ENCODE data around the gene VPS9D1.

VPS9D1 gene

DNA sequence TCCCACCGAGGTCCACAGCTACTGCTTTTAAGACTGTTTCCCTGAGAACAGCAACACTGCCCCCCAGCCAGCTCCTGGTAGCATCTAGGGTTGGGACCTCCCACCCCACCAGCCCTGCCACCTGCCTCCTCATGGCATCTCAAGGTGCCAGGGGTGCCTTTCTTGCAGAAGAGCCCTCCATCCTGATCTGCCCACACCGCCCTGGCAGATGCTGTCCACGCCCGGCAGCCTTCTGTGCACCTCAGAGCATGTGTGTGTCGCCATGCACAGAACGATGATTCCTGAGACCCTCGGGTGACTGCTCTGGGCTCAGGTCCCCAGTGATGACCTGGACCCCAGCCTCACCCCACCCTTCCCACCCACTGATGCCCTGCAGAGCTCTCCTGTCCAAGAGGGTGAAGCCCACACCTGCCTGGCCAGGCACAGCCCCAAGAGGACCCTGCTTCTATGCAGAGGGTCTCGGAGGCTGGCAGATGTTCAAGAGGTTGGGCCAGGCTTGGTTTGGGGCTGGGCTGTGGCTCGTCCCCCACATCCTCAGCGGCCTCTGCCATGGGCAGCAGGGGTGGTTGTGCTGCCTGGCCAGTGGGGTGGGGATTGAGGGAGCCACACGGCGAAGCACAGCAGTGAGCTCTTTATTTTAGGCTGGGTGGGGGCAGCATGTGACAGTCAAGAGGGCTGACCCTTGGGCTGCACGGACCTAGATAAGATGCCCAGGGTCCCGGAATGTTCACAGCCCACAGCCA, 14.0 kb downstream of the VPS9D1 start:
- H3K27ac ChIP-seq, result peak overlapping the region; percentile 42
- ChIA-PET POLR2A (ENCODE audit: low non-redundant PET) (interaction anchor here (0.6 kb wide), 1 partner anchor 904 kb away, joined by 5 read pairs; no protein-coding TSS in a partner anchor), CTCF (interaction anchor here (0.6 to 1.2 kb wide), 9 partner anchors 12 to 371 kb away, joined by 3 to 7 read pairs (median 5); partner anchors contain the start of genes PRDM7 and VPS9D1)
- no peak for TF ChIP-seq CTCF (conservative IDR thresholded peaks at IDR 0.05; ENCODE audit: low read depth)
- no peak for DNase-seq (ENCODE audit: low spot score)

DNA sequence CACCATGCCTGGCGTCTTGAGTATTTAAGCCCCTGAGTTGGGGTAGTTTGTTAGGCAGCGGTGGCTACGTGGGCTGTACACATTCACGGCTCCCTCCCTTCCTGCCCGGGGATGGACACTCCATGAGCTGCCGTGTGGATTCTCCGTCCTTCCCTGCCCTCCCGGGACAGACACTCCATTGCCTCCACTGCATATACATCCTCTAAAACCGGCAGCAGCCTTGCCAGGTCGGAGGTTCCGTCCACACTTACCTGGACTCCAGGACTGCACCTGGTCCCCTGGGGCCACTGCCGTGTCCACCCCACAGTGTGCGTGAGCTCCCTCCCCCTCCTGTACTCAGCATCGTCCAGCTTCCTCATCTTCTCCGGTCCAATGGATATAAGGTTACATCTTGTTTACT, 15.7 kb downstream of the VPS9D1 start:
- TF ChIP-seq CTCF (conservative IDR thresholded peaks at IDR 0.05; ENCODE audit: low read depth), result no peak
- no peak for DNase-seq (ENCODE audit: low spot score)
- POLR2A ChIA-PET (ENCODE audit: low non-redundant PET), result no interaction called here
- CTCF ChIA-PET, result interaction anchor here (0.6 kb wide), 1 partner anchor 53 kb away, joined by 3 read pairs; no protein-coding TSS in a partner anchor
- no peak overlapping the region for H3K27ac ChIP-seq

- no peak overlapping the region for H3K27ac ChIP-seq
- no peak for DNase-seq (ENCODE audit: low spot score)
- ChIA-PET POLR2A (ENCODE audit: low non-redundant PET) (no interaction called here), CTCF (interaction anchor here (0.7 kb wide), 1 partner anchor 54 kb away, joined by 6 read pairs; no protein-coding TSS in a partner anchor)
- TF ChIP-seq CTCF (conservative IDR thresholded peaks at IDR 0.05; ENCODE audit: low read depth), result no peak
These were observed 16.4 kb downstream of the VPS9D1 start for GRCh38 chr16:89704281-89704680.

DNA sequence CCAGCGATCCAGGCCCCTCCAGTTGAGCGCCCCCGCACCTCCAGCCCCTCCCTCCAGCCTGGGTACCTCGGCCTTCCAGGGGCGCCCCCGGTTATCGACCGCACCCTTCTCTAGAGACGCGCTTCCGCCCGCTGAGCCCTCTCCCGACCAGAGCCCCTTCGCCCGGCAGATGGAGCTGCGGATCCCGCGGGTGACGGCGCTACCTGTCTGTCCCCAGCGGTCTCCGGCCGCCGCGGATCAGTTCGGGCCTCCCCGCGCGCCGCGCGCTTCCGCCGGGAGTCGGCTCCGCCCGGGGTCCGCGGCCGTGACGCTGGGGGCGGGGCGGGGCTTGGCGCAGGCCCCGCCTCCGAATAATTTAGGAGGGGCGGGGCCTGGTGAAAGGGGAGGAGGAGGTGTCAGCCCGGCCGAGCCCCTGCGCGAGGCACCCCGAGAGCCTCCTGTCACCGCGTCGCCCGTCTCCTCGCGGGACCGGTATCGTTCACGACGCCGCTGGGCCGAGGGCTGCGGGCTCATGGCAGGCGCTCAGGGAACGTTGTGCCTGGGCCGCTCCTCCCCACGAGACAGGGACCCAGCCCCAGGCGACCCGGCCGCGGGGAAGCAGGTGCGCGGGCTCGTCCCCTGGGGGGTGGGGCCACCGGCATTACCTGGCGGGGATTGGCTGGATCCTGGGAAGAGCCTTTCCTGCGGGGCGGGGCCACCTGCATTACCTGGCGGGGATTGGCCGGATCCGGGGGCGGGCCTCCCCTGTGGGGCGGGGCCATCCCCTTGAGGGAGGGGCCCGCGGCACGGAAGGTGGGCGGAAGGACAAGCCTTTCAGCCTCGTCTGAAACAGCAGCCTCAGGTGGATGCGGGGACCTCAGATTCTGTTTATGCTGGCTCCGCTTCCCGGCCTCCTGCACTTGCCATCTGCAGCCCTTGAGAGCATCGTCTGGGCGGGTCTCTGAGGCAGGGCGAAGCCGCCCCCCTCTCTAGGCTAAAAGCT, 19.0 kb downstream of the VPS9D1 start, which contains the start of gene SPATA2L:
Gene SPATA2L (minus strand): TSS at position 281 of the 982 bp plus-strand sequence. CDS start 473 bp downstream, outside the sequence.
- no peak; the same call in 1 of the 2 replicates for TF ChIP-seq CTCF (conservative IDR thresholded peaks at IDR 0.05; ENCODE audit: low read depth)
- DNase-seq (ENCODE audit: low spot score), result peak; percentile 98
- peak within 1 kb of the TSS; percentile 76 for H3K27ac ChIP-seq
- CTCF ChIA-PET, result interaction anchor here (0.5 to 1.6 kb wide), 7 partner anchors 9 to 466 kb away, joined by 3 to 6 read pairs (median 3); no protein-coding TSS in a partner anchor
- POLR2A ChIA-PET (ENCODE audit: low non-redundant PET), result interaction anchor here (0.6 to 1.5 kb wide), 3 partner anchors 10 to 141 kb away, joined by 3 read pairs; no protein-coding TSS in a partner anchor

DNA sequence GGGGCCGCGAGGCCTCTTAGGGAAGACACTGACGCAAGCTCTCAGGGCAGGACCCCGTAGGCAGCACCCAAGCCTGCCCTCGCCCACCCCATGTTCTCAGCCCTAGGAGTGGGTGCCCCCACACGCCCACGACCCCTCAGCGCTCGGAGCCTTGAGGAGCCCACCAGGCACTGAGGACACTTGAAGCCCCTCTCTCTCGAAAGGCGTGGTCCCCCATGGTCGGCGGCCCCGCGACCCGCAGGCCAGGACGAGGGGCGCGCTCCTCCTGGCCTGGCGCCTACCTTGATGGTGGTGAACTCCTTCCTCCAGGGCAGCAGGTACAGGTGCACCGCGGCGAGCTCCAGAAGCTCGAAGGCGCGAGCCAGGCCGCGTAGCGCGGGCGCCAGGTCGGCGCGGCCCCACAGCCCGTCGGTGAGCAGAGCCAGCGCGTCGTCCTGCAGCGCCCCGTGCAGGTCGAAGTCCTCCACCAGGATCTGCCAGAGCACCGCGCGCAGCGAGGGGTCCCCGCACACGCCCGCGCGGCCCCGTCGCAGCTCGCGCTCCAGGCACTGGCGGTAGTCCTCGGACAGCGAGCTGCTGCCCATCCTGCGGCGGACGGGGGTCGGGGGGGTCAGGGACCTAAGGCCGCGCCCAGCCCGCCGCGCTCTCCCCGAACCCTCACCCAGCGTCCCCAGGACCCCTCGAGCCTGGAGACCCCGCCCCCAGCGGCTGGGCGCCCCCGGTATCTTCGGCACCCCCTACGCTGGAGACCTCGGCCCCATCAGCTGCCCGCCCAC, 19.9 kb downstream of the VPS9D1 start:
- DNase-seq (ENCODE audit: low spot score), result no peak
- H3K27ac ChIP-seq, result peak overlapping the region; percentile 76
- ChIA-PET CTCF (interaction anchor here (0.5 to 1.6 kb wide), 11 partner anchors 9 to 465 kb away, joined by 3 to 8 read pairs (median 3); partner anchors contain the start of genes CHMP1A and SPATA33), POLR2A (ENCODE audit: low non-redundant PET) (interaction anchor here (0.7 to 1.5 kb wide), 3 partner anchors 22 to 140 kb away, joined by 3 read pairs; no protein-coding TSS in a partner anchor)
- no peak for TF ChIP-seq CTCF (conservative IDR thresholded peaks at IDR 0.05; ENCODE audit: low read depth)
